HL-60 (cell line): ENCODE measurements around the gene PLCB1.

Experiments
- DNase-seq, 2 experiments: peaks; one replicate each; pipeline ENCODE4 v3.0.0-alpha.2; 2010 to 2020; ENCODE audit warnings: low read depth in 1 of 2, low spot score in 1 of 2
- H3K27ac ChIP-seq: fragments of 250-450 bp; sonication (Bioruptor Pico); replicated peaks from 2 replicates; pipeline ENCODE4 v1.5.1; 2020; ENCODE audit warnings: mild to moderate bottlenecking, moderate library complexity
- H3K27me3 ChIP-seq: fragments of 250-450 bp; sonication (Bioruptor Pico); 2 replicates; pipeline ENCODE4 v1.5.1; 2021; ENCODE audit warnings: mild to moderate bottlenecking, moderate library complexity; ENCODE audit not compliant: insufficient read depth, poor library complexity, severe bottlenecking
- H3K4me3 ChIP-seq: replicated peaks from 2 replicates; pipeline ENCODE4 v1.5.1; 2011; ENCODE audit warnings: mild to moderate bottlenecking, control low read depth, low read length; ENCODE audit not compliant: insufficient read depth
- GABPA ChIP-seq: IDR thresholded peaks from 2 replicates; pipeline ENCODE4 v1.6.1; 2012; ENCODE audit warnings: low read depth
- POLR2AphosphoS5 ChIP-seq: IDR thresholded peaks from 2 replicates; pipeline ENCODE4 v1.6.1; 2012; ENCODE audit warnings: low read depth
- REST ChIP-seq: IDR thresholded peaks from 2 replicates; pipeline ENCODE4 v1.6.1; 2012; ENCODE audit warnings: low read depth; ENCODE audit not compliant: insufficient replicate concordance
- SPI1 ChIP-seq: IDR thresholded peaks from 2 replicates; pipeline ENCODE4 v1.6.1; 2012; ENCODE audit warnings: low read depth, mild to moderate bottlenecking, borderline replicate concordance
- TF ChIP-seq, protein P1 (sequence below): IDR thresholded peaks from one replicate; pipeline ENCODE4 v1.5.1; 2011; ENCODE audit warnings: low read length, control low read depth, inconsistent platforms; ENCODE audit not compliant: insufficient read depth

The PLCB1 gene

DNA sequence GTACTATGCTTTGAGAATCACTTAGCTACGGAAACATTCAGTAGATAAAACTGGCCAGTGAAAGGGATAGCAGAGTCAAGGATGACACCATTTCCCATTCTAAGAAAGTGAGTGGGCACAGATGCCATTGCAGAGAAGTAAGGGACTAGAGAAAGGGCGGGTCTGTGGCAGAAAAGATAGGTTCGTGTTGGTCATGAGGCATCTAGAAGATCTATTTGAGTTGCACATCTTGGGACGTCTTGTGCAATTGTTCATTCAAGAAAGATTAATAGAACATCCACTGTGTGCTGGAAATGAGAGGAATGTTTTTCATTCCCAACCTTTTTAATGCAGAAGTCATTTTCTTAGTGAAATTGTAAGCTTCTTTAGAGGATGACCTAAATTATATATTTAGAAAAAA is 161.7 kb downstream of the PLCB1 start:
- Histone ChIP-seq H3K4me3 (no peak overlapping the region), H3K27ac (no peak overlapping the region), H3K27me3 (no peaks in the 10 kb centered on the region)
- no peak for DNase-seq
- TF ChIP-seq, protein P1, sequence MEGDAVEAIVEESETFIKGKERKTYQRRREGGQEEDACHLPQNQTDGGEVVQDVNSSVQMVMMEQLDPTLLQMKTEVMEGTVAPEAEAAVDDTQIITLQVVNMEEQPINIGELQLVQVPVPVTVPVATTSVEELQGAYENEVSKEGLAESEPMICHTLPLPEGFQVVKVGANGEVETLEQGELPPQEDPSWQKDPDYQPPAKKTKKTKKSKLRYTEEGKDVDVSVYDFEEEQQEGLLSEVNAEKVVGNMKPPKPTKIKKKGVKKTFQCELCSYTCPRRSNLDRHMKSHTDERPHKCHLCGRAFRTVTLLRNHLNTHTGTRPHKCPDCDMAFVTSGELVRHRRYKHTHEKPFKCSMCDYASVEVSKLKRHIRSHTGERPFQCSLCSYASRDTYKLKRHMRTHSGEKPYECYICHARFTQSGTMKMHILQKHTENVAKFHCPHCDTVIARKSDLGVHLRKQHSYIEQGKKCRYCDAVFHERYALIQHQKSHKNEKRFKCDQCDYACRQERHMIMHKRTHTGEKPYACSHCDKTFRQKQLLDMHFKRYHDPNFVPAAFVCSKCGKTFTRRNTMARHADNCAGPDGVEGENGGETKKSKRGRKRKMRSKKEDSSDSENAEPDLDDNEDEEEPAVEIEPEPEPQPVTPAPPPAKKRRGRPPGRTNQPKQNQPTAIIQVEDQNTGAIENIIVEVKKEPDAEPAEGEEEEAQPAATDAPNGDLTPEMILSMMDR, result no peak
- TF ChIP-seq POLR2AphosphoS5 (no peak), REST (no peak), SPI1 (no peak), GABPA (no peak)

- TF ChIP-seq, protein P1, result no peak
- no peak for TF ChIP-seq SPI1
- TF ChIP-seq GABPA, result no peak
- no peak for TF ChIP-seq POLR2AphosphoS5
- no peak for TF ChIP-seq REST
- Histone ChIP-seq H3K4me3 (no peak overlapping the region), H3K27me3 (no peaks in the 10 kb centered on the region), H3K27ac (no peak overlapping the region)
- DNase-seq, result no peak
These were observed 164.5 kb downstream of the PLCB1 start for GRCh38 chr20:8296536-8296935.

- no peak for DNase-seq
- no peak overlapping the region for H3K27ac ChIP-seq
- TF ChIP-seq GABPA, result no peak
- TF ChIP-seq, protein P1, result no peak
- no peak for TF ChIP-seq SPI1
- TF ChIP-seq POLR2AphosphoS5, result no peak
- TF ChIP-seq REST, result no peak
- no peak overlapping the region for H3K4me3 ChIP-seq
- no peaks in the 10 kb centered on the region for H3K27me3 ChIP-seq
These were observed 166.5 kb downstream of the PLCB1 start for GRCh38 chr20:8298426-8299043.
